H1 (cell line): ENCODE data around the gene KIAA0319L. TPM values are rescaled to one million over a fixed set of nuclear protein-coding genes. Genes with fewer than 3 reads are reported as not detected.

Experiments used
- CTCF ChIA-PET: fragments of 300-600 bp; sonication (Branson Sonifier 250); formaldehyde crosslinking; loops from one replicate; lab custom pipeline; 2021; ENCODE audit not compliant: partially characterized antibody; lab: Charles Lee
- POLR2A ChIA-PET: fragments of 300-600 bp; sonication (Branson Sonifier 250); formaldehyde crosslinking; loops from one replicate; lab custom pipeline; 2021; ENCODE audit warnings: inconsistent platforms; ENCODE audit not compliant: partially characterized antibody; lab: Charles Lee
- DNase-seq, 2 experiments: peaks; one replicate each; pipeline versions ENCODE4 v3.0.0 to v3.0.0-alpha.2; 2010 to 2022; ENCODE audit warnings: low spot score in 2 of 2, low read depth in 1 of 2, mixed read lengths in 1 of 2
- FAIRE-seq: peaks from 2 replicates; lab custom pipeline; 2011; peaks lifted over from hg19 to GRCh38; lab: Jason Lieb, UNC
- H2AFZ ChIP-seq: 2 replicates; pipeline ENCODE4 v1.8.1; 2012; ENCODE audit warnings: low read length, inconsistent platforms
- H2AK5ac ChIP-seq: 2 replicates; pipeline ENCODE4 v1.6.1; 2013; ENCODE audit warnings: low read depth, low read length
- H2BK120ac ChIP-seq: replicated peaks from 2 replicates; pipeline ENCODE3; 2013; ENCODE audit warnings: low read depth, low read length, inconsistent platforms
- H2BK12ac ChIP-seq: 2 replicates; pipeline ENCODE4 v1.6.1; 2013; ENCODE audit warnings: low read depth, low read length
- H2BK15ac ChIP-seq: 2 replicates; pipeline ENCODE4 v1.6.1; 2013; ENCODE audit warnings: low read length
- H2BK20ac ChIP-seq: 2 replicates; pipeline ENCODE4 v1.6.1; 2013; ENCODE audit warnings: low read length
- H2BK5ac ChIP-seq: 2 replicates; pipeline ENCODE4 v1.6.1; 2013; ENCODE audit warnings: low read depth, low read length
- H3K14ac ChIP-seq: 2 replicates; pipeline ENCODE4 v1.6.1; 2013; ENCODE audit warnings: inconsistent platforms; ENCODE audit not compliant: insufficient read length
- H3K18ac ChIP-seq: 2 replicates; pipeline ENCODE4 v1.6.1; 2013; ENCODE audit warnings: low read length; ENCODE audit errors: extremely low read depth
- H3K23ac ChIP-seq: 2 replicates; pipeline ENCODE4 v1.6.1; 2013; ENCODE audit warnings: inconsistent platforms; ENCODE audit not compliant: insufficient read length
- H3K23me2 ChIP-seq: 2 replicates; pipeline ENCODE4 v1.6.1; 2013; ENCODE audit warnings: low read depth, low read length
- H3K27ac ChIP-seq: 2 replicates; pipeline ENCODE4 v1.6.1; 2011; ENCODE audit warnings: low read depth, low read length, inconsistent platforms
- H3K27me3 ChIP-seq, 4 experiments: replicated peaks in 1 of 4; 1 replicate in 1 of 4; 2 replicates in 3 of 4; pipeline versions ENCODE4 v1.6.1 to v1.8.1; 2011 to 2013; ENCODE audit warnings: low read length in 3 of 4, mild to moderate bottlenecking in 3 of 4, inconsistent platforms in 2 of 4, mixed read lengths in 2 of 4, moderate library complexity in 1 of 4; ENCODE audit not compliant: control insufficient read depth in 3 of 4, insufficient read depth in 3 of 4; ENCODE audit errors: extremely low read depth in 1 of 4
- H3K36me3 ChIP-seq, 4 experiments: 2 replicates each; pipeline versions ENCODE4 v1.6.1 to v1.8.1; 2011 to 2013; ENCODE audit warnings: mild to moderate bottlenecking in 4 of 4, low read length in 3 of 4, moderate library complexity in 2 of 4, control low read depth in 1 of 4, inconsistent platforms in 1 of 4; ENCODE audit not compliant: insufficient read depth in 4 of 4, control insufficient read depth in 2 of 4
- H3K4ac ChIP-seq: replicated peaks from 2 replicates; pipeline ENCODE3; 2013; ENCODE audit warnings: low read length, low read depth, mixed read lengths, inconsistent platforms; ENCODE audit not compliant: insufficient read length
- H3K4me1 ChIP-seq, 4 experiments: replicated peaks in 1 of 4; 1 replicate in 1 of 4; 2 replicates in 3 of 4; pipeline versions ENCODE4 v1.6.1 to v1.8.1; 2011 to 2013; ENCODE audit warnings: low read length in 3 of 4, inconsistent platforms in 2 of 4, mixed read lengths in 1 of 4; ENCODE audit not compliant: insufficient read depth in 4 of 4, control insufficient read depth in 3 of 4
- H3K4me2 ChIP-seq, 2 experiments: 2 replicates each; pipeline versions ENCODE4 v1.6.1 to v1.8.1; 2011 to 2013; ENCODE audit warnings: low read depth in 2 of 2, low read length in 2 of 2, control low read depth in 1 of 2, inconsistent platforms in 1 of 2, mild to moderate bottlenecking in 1 of 2; ENCODE audit not compliant: insufficient read depth in 1 of 2
- H3K4me3 ChIP-seq, 4 experiments: fragments of 200-600, 300-600 bp in 1 of 4; sonication (generic), shearing (Covaris generic), sonication (Bioruptor Twin) in 1 of 4; 2 replicates each; pipeline versions ENCODE4 v1.5.1 to v1.8.1; 2011 to 2016; ENCODE audit warnings: low read length in 4 of 4, low read depth in 3 of 4, control low read depth in 2 of 4, inconsistent platforms in 2 of 4, mild to moderate bottlenecking in 2 of 4, mixed read lengths in 1 of 4, moderate library complexity in 1 of 4; ENCODE audit not compliant: insufficient read depth in 2 of 4; ENCODE audit errors: extremely low read depth in 1 of 4
- H3K56ac ChIP-seq: replicated peaks from 2 replicates; pipeline ENCODE3; 2013; ENCODE audit warnings: low read depth, mild to moderate bottlenecking, mixed read lengths, low read length, inconsistent platforms; ENCODE audit not compliant: insufficient read length
- H3K79me1 ChIP-seq: 2 replicates; pipeline ENCODE4 v1.6.1; 2013; ENCODE audit warnings: low read depth, low read length, control low read depth
- H3K79me2 ChIP-seq, 2 experiments: 2 replicates each; pipeline versions ENCODE4 v1.6.1 to v1.8.1; 2012 to 2013; ENCODE audit warnings: low read length in 2 of 2, mild to moderate bottlenecking in 2 of 2, inconsistent platforms in 1 of 2; ENCODE audit not compliant: insufficient read depth in 2 of 2, control insufficient read depth in 1 of 2
- H3K9ac ChIP-seq, 4 experiments: replicated peaks in 1 of 4; 1 replicate in 1 of 4; 2 replicates in 3 of 4; pipeline versions ENCODE4 v1.6.1 to v1.8.1; 2011 to 2013; ENCODE audit warnings: low read depth in 3 of 4, low read length in 3 of 4, control low read depth in 2 of 4, mild to moderate bottlenecking in 2 of 4, moderate library complexity in 2 of 4, inconsistent platforms in 1 of 4; ENCODE audit errors: extremely low read depth in 1 of 4
- H3K9me3 ChIP-seq, 2 experiments: 2 replicates each; pipeline versions ENCODE4 v1.6.1 to v1.8.1; 2012 to 2013; ENCODE audit warnings: mild to moderate bottlenecking in 2 of 2, moderate library complexity in 2 of 2, control low read depth in 1 of 2, inconsistent platforms in 1 of 2, low read depth in 1 of 2, low read length in 1 of 2, mixed read lengths in 1 of 2; ENCODE audit not compliant: insufficient read depth in 2 of 2
- H4K20me1 ChIP-seq, 2 experiments: replicated peaks in 1 of 2; 2 replicates each; pipeline versions ENCODE3 to v1.8.1; 2011 to 2013; ENCODE audit warnings: inconsistent platforms in 2 of 2, low read length in 2 of 2, mild to moderate bottlenecking in 1 of 2; ENCODE audit not compliant: insufficient read depth in 2 of 2, control insufficient read depth in 1 of 2
- H4K5ac ChIP-seq: 2 replicates; pipeline ENCODE4 v1.6.1; 2013; ENCODE audit warnings: low read length, low read depth, mixed read lengths, inconsistent platforms; ENCODE audit not compliant: insufficient read length
- H4K8ac ChIP-seq: 2 replicates; pipeline ENCODE4 v1.8.0; 2013; ENCODE audit warnings: mild to moderate bottlenecking, moderate library complexity, low read length, inconsistent platforms; ENCODE audit not compliant: insufficient read depth; ENCODE audit errors: extremely low read depth
- H4K91ac ChIP-seq: replicated peaks from 2 replicates; pipeline ENCODE3; 2013; ENCODE audit warnings: low read length, mixed read lengths, inconsistent platforms; ENCODE audit not compliant: insufficient read length
- BCL11A ChIP-seq, 2 experiments: IDR thresholded peaks; one replicate each; pipeline ENCODE4 v1.6.1; 2011; ENCODE audit warnings: low read depth in 2 of 2, low read length in 2 of 2, mild to moderate bottlenecking in 2 of 2
- BRCA1 ChIP-seq: IDR thresholded peaks from 2 replicates; pipeline ENCODE4 v1.6.1; 2012; ENCODE audit warnings: low read depth, low read length, improper control_type of control experiment
- CHD1 ChIP-seq: IDR thresholded peaks from 2 replicates; pipeline ENCODE4 v1.6.1; 2012; ENCODE audit warnings: low read depth, low read length, improper control_type of control experiment
- EP300 ChIP-seq, 2 experiments: IDR thresholded peaks; 1 replicate in 1 of 2; 2 replicates in 1 of 2; pipeline ENCODE4 v1.6.1; 2011 to 2012; ENCODE audit warnings: low read depth in 2 of 2, low read length in 2 of 2, mild to moderate bottlenecking in 2 of 2, borderline replicate concordance in 1 of 2, inconsistent platforms in 1 of 2, moderate library complexity in 1 of 2
- EZH2 ChIP-seq: fragments of 200-600 bp; sonication (generic); IDR thresholded peaks from 2 replicates; pipeline ENCODE4 v1.7.1; 2012; ENCODE audit warnings: low read depth, mild to moderate bottlenecking, moderate library complexity, low read length, inconsistent platforms; ENCODE audit not compliant: severe bottlenecking
- JUN ChIP-seq: IDR thresholded peaks from 2 replicates; pipeline ENCODE4 v1.6.1; 2011; ENCODE audit warnings: low read depth, mild to moderate bottlenecking, improper control_type of control experiment, low read length
- KDM5A ChIP-seq: fragments of 200-600 bp; IDR thresholded peaks from 2 replicates; pipeline ENCODE4 v1.7.1; 2012; ENCODE audit warnings: mild to moderate bottlenecking, low read length, inconsistent platforms, mixed read lengths
- RXRA ChIP-seq: IDR thresholded peaks from 2 replicates; pipeline ENCODE4 v1.6.1; 2011; ENCODE audit warnings: low read depth, mild to moderate bottlenecking, low read length, moderate library complexity; ENCODE audit not compliant: insufficient read depth
- SAP30 ChIP-seq: fragments of 300-600 bp; sonication (generic); IDR thresholded peaks from 2 replicates; pipeline ENCODE4 v1.7.1; 2012; ENCODE audit warnings: low read length, moderate library complexity, mild to moderate bottlenecking, inconsistent platforms; ENCODE audit not compliant: insufficient read depth, insufficient replicate concordance
- SIX5 ChIP-seq: IDR thresholded peaks from 2 replicates; pipeline ENCODE4 v1.6.1; 2011; ENCODE audit warnings: mild to moderate bottlenecking, low read depth, low read length
- SP1 ChIP-seq: IDR thresholded peaks from 2 replicates; pipeline ENCODE4 v1.6.1; 2011; ENCODE audit warnings: low read depth, low read length
- TAF1 ChIP-seq: IDR thresholded peaks from 2 replicates; pipeline ENCODE4 v1.6.1; 2011; ENCODE audit warnings: mild to moderate bottlenecking, low read depth, low read length
- TBP ChIP-seq: IDR thresholded peaks from 2 replicates; pipeline ENCODE4 v1.6.1; 2011; ENCODE audit warnings: low read depth, low read length, improper control_type of control experiment
- ZNF274 ChIP-seq: IDR thresholded peaks from 2 replicates; pipeline ENCODE4 v1.7.0; 2012; ENCODE audit warnings: low read length, borderline replicate concordance; ENCODE audit errors: extremely low read depth
- WGBS, 2 experiments: shearing (Covaris generic) in 1 of 2; methylation state at CpG; one replicate each; pipeline versions ENCODE4 v1.1.6 to v1.1.7; 2013 to 2015; ENCODE audit warnings: low lambda C conversion rate in 2 of 2, mixed read lengths in 2 of 2, inconsistent platforms in 1 of 2, low coverage in 1 of 2, missing lambda C conversion rate in 1 of 2; ENCODE audit not compliant: insufficient replicate concordance in 2 of 2, insufficient coverage in 1 of 2, insufficient read length in 1 of 2; ENCODE audit errors: extremely low coverage in 1 of 2, missing lambda C conversion rate in 1 of 2; 5-methylcytosine and 5-hydroxymethylcytosine counted together
- polyA plus RNA-seq, 7 experiments: library from polyadenylated mRNA; depleted of rRNA in 3 of 7; stranded (reverse) in 5 of 7; unstranded in 2 of 7; fragments of >200 nt in 5 of 7; fragments of 200-250 nt in 2 of 7; gene quantifications; 1 replicate in 5 of 7; 2 replicates in 1 of 7; 4 replicates in 1 of 7; pipeline versions ENCODE4 v1.2.1 to v1.2.3, GENCODE V29; 2011 to 2013; ENCODE audit warnings: missing spikeins in 2 of 7, mixed read lengths in 2 of 7
- total RNA-seq: library from RNA; stranded (reverse); fragmentation: NEBNext Ultra II Directional; extraction: Animal tissue kit (Norgen Biotek cat#: 25700); gene quantifications from 2 replicates; pipeline ENCODE4 v1.2.1, GENCODE V29; 2021
- TF ChIP-seq, protein P1 (sequence below): IDR thresholded peaks from 2 replicates; pipeline ENCODE4 v1.6.1; 2012; ENCODE audit warnings: inconsistent platforms

Gene KIAA0319L
- total and polyA plus RNA-seq, 2 of the 8 experiments (the other 6 are each of a cell fraction or from before 2014, with no cell fraction given): 40.1 to 55.7 TPM

DNA sequence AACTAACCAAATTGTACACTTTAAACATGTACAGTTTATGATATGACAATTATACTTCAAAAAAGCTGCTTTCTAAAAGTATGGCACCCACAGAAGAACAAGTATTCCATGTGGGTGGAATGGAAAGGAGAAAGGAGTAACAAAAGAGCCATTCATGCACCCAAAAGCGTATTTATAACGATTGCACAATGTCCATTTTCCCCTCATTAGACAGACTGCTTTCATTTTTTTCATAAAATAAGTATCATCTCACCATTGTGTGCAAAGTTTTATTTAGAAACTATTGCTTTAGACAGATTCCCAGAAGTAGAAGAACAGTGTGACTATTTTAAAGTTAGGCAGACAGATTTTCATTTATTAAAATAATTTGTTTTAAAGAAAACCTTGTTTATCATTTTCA lies 59.6 kb downstream of the KIAA0319L start:
- Histone ChIP-seq H3K27ac (no peak overlapping the region), H3K14ac (no peak overlapping the region), H2BK20ac (no peak overlapping the region), H4K8ac (no peak overlapping the region), H3K4me3 (no peak overlapping the region), H3K9ac (no peak overlapping the region), H3K27me3 (no peaks in the 10 kb centered on the region), H2AK5ac (no peak overlapping the region), H3K4me2 (no peak overlapping the region), H2BK5ac (no peak overlapping the region), H3K4ac (no peak overlapping the region), H3K36me3 (no peaks in the 10 kb centered on the region; a peak in 1 of 8 replicates), H3K9me3 (no peaks in the 10 kb centered on the region), H4K5ac (no peak overlapping the region), H2AFZ (no peak overlapping the region), H3K56ac (no peak overlapping the region), H4K91ac (no peak overlapping the region), H3K4me1 (no peaks in the 10 kb centered on the region), H2BK120ac (no peak overlapping the region), H3K79me1 (no peaks in the 10 kb centered on the region), H3K79me2 (no peaks in the 10 kb centered on the region), H2BK15ac (no peak overlapping the region), H4K20me1 (peaks cover 0 to 4% of the 10 kb centered on the region in 2 experiments), H2BK12ac (no peak overlapping the region), H3K23ac (no peak overlapping the region), H3K18ac (no peak overlapping the region), H3K23me2 (no peaks in the 10 kb centered on the region)
- CTCF ChIA-PET: interaction anchor here (3.0 kb wide), 1 partner anchor 46 kb away, joined by 10 read pairs; no protein-coding TSS in a partner anchor
- 90% methylated on average over 2 of the region's 2 CpGs; no CpG with 5 or more reads in 1 of the 2 experiments for WGBS, 2 experiments
- no peak for DNase-seq
- no peak for FAIRE-seq
- POLR2A ChIA-PET: no interaction called here
- no peak for TF ChIP-seq JUN
- no peak for TF ChIP-seq SP1
- TF ChIP-seq EZH2: no peak
- TF ChIP-seq EP300 (IDR thresholded peaks at IDR 0.05; ENCODE audit: borderline replicate concordance in 1 of 2, low read depth in 2 of 2, low read length in 2 of 2): no peak
- TF ChIP-seq, protein P1, sequence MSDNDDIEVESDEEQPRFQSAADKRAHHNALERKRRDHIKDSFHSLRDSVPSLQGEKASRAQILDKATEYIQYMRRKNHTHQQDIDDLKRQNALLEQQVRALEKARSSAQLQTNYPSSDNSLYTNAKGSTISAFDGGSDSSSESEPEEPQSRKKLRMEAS: no peak
- no peak for TF ChIP-seq BCL11A (IDR thresholded peaks at IDR 0.05; ENCODE audit: low read depth in 2 of 2, low read length in 2 of 2)
- TF ChIP-seq SIX5: no peak
- TF ChIP-seq KDM5A: no peak
- TF ChIP-seq ZNF274: no peak
- TF ChIP-seq BRCA1: no peak
- no peak for TF ChIP-seq CHD1
- TF ChIP-seq TAF1: no peak
- TF ChIP-seq TBP: no peak
- TF ChIP-seq SAP30: no peak
- TF ChIP-seq RXRA: no peak
